ENCODE data around the gene HLA-A.

Gene HLA-A

GRCh38 chr6:29986179-29986781, 43.9 kb downstream of the HLA-A start:
- no peak for DNase-seq (ENCODE audit: low read depth, low spot score)

DNA sequence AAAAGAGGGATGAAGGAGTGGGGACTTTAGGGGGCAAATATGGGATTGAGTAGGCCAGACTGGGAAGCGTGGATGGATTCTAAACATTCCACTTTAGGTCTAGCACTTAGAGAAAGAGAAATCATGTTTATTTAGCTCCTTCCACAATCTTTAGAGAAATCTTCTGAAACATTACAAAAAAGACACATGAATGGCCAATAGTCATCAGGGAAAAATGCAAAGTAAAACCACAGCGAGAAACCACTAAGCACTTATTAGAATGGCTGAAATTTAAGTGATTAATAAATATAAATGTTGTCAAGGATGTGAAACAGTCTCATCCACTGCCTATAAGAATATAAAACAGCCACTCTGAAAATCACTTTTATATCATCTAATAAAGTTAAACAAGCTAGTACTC, 46.9 kb downstream of the HLA-A start:
- DNase-seq (ENCODE audit: low read depth, low spot score) = no peak

DNA sequence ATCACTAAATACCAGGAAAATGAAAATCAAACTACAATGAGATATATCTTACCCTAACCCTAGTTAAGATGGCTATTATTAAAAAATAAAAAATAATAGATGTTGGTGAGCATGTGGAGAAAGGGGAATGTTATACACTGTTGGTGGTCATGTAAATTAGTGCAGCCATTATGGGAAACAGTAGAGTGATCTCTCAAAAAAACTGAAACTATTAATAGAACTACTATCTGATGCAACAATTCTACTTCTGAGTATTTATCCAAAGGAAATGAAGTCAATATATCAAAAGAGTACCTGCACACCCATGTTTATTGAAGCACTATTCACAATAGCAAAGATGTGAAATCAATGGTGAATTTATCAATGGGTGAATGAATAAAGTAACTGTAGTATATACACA, 48.6 kb downstream of the HLA-A start:
- no peak for DNase-seq (ENCODE audit: low read depth, low spot score)

DNA sequence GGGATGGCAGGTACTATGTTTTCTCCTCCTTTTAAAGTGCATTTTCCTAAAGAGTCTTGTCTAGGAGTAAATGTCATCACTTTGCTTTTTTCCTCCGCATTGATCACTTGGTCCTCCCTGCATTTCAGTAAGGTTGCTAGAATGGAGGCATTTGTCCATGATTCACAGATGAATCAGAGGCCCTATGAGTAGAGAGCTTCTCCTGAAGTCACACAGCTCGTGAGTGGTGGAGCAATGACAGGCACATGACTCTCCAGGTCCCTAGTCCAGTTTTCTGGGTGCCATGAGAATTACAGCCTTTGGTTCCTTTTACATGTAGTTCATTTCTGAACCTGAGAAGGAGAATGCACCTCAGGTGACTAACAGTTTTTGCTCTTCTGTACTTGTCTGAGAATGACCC, 50.5 kb downstream of the HLA-A start:
- no peak for DNase-seq (ENCODE audit: low read depth, low spot score)

DNA sequence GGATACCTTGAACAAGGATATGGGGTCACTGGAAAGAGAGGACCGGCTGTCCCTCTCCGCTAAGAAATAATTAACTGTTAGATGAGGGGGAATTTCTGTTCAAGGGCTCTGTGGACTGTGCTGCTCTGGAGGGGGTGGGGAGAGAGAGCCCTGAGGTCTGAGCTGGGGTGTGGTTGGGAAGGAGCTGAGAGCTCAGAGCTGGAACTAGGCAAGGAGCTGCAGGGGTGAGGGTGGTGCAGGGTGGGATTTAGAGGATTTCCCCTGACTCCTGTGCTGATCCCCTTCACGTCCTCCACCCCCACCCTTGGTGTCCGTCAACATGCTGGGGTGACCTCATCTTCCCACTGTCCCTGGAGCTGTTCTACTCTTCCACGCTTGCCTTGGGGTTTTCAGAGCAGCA, 52.5 kb downstream of the HLA-A start:
- no peak for DNase-seq (ENCODE audit: low read depth, low spot score)

DNA sequence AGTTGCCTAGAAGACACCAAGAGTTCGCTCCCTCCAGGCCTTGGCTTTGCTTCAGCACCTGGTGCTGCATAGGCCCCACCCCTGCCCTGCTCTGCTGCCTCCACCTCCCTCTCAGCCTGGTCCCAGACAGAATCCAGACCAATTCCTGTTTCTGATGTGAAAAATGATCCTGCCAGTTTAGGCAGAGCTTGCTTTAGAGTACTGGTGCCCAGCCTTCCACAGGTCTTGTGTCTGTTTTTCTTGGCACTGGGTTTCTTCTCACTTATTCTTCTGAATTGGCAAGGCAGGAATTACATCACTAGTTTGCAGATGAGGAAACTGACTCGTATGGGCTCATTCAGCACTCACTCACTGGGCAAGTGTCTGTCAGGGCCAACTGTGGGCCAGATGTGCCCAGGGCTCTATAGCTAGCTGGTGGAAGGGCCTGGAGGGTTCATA, 53.0 kb downstream of the HLA-A start:
- no peak for DNase-seq (ENCODE audit: low read depth, low spot score)
